Endometrium (tissue), 2 donors: ENCODE data around the gene RAMP1.
"Not testable (repeated sequence)": the region's sequence is repeated elsewhere in the genome, so short reads cannot be mapped to it uniquely, and the experiment has no call there.

ENCODE experiments used
- FAIRE-seq: peaks from 2 replicates; lab custom pipeline; 2012; peaks lifted over from hg19 to GRCh38; lab: Jason Lieb, UNC
- donor health status: control.
- donor health status: control.

The RAMP1 gene

GRCh38 chr2:237863689-237864443 is 4.4 kb downstream of the RAMP1 start:
- FAIRE-seq, result no peak

- FAIRE-seq, result no peak
Observed at GRCh38 chr2:237864444-237864931, 5.1 kb downstream of the RAMP1 start.

GRCh38 chr2:237864940-237865622 is 5.7 kb downstream of the RAMP1 start:
- no peak for FAIRE-seq

GRCh38 chr2:237865623-237866041 is 6.2 kb downstream of the RAMP1 start:
- no peak for FAIRE-seq

GRCh38 chr2:237866101-237866621 is 6.7 kb downstream of the RAMP1 start:
- FAIRE-seq, result no peak

GRCh38 chr2:237867465-237867864 is 8.0 kb downstream of the RAMP1 start:
- FAIRE-seq, result no peak

GRCh38 chr2:237868074-237868473 is 8.7 kb downstream of the RAMP1 start:
- not testable (repeated sequence) for FAIRE-seq

- FAIRE-seq, result peak; percentile 23
Observed at GRCh38 chr2:237868631-237869342, 9.4 kb downstream of the RAMP1 start.

- FAIRE-seq, result no peak
Observed at GRCh38 chr2:237869343-237870102, 10.1 kb downstream of the RAMP1 start.

GRCh38 chr2:237870126-237870525 is 10.7 kb downstream of the RAMP1 start:
- peak; percentile 71 for FAIRE-seq

GRCh38 chr2:237870754-237871651 is 11.6 kb downstream of the RAMP1 start:
- FAIRE-seq, result no peak

- no peak for FAIRE-seq
Observed at GRCh38 chr2:237872178-237872887, 12.9 kb downstream of the RAMP1 start.

- FAIRE-seq, result peak; percentile 88
Observed at GRCh38 chr2:237873421-237873831, 14.0 kb downstream of the RAMP1 start.

- FAIRE-seq, result no peak
Observed at GRCh38 chr2:237873897-237874551, 14.6 kb downstream of the RAMP1 start.

GRCh38 chr2:237874585-237875161 is 15.2 kb downstream of the RAMP1 start:
- FAIRE-seq, result no peak

- FAIRE-seq, result no peak
Observed at GRCh38 chr2:237875256-237876060, 16.0 kb downstream of the RAMP1 start.

- FAIRE-seq, result no peak
Observed at GRCh38 chr2:237876061-237876526, 16.7 kb downstream of the RAMP1 start.

- no peak for FAIRE-seq
Observed at GRCh38 chr2:237876532-237876931, 17.1 kb downstream of the RAMP1 start.
